Measurements from ENCODE around the gene LHX4. TPM values are rescaled to one million over a fixed set of nuclear protein-coding genes. Genes with fewer than 3 reads are reported as not detected.

LHX4 gene
- total and polyA plus RNA-seq, 2 of the 8 experiments (the other 6 are each of a cell fraction or from before 2014, with no cell fraction given), result 0.85 to 4.9 TPM

GRCh38 chr1:180195401-180195800, 34.7 kb upstream of the LHX4 start:
- H2BK20ac ChIP-seq (ENCODE audit: low read length), result no peak overlapping the region
- no peak overlapping the region for H3K14ac ChIP-seq (ENCODE audit: insufficient read length)
- no peak overlapping the region for H3K27ac ChIP-seq (ENCODE audit: low read depth, low read length)
- no peak overlapping the region for H4K8ac ChIP-seq (ENCODE audit: extremely low read depth, insufficient read depth, low read length)
- H3K79me2 ChIP-seq (ENCODE audit: control insufficient read depth in 1 of 2, insufficient read depth in 2 of 2, low read length in 2 of 2), result no peaks in the 10 kb centered on the region
- DNase-seq (ENCODE audit: low read depth in 1 of 2, low spot score in 2 of 2) (no peak), FAIRE-seq (no peak)
- H2AK5ac ChIP-seq (ENCODE audit: low read depth, low read length), result no peak overlapping the region
- no peak overlapping the region for H2AFZ ChIP-seq (ENCODE audit: low read length)
- TF ChIP-seq HDAC2 (IDR thresholded peaks at IDR 0.05; ENCODE audit: borderline replicate concordance in 1 of 2, low read depth in 2 of 2, low read length in 2 of 2), result no peak
- TF ChIP-seq BRCA1 (IDR thresholded peaks at IDR 0.05; ENCODE audit: low read depth, low read length), result no peak
- TF ChIP-seq ATF3 (IDR thresholded peaks at IDR 0.05; ENCODE audit: insufficient read depth, low read depth, low read length), result no peak
- no peak for TF ChIP-seq SP2 (IDR thresholded peaks at IDR 0.05; ENCODE audit: low read length)
- TF ChIP-seq CHD1 (IDR thresholded peaks at IDR 0.05; ENCODE audit: low read depth, low read length), result no peak
- TF ChIP-seq KDM4A (IDR thresholded peaks at IDR 0.05; ENCODE audit: low read depth, low read length, severe bottlenecking), result no peak
- TF ChIP-seq EGR1 (IDR thresholded peaks at IDR 0.05; ENCODE audit: borderline replicate concordance, low read depth, low read length), result no peak
- TF ChIP-seq BCL11A (IDR thresholded peaks at IDR 0.05; ENCODE audit: low read depth in 2 of 2, low read length in 2 of 2), result no peak
- no peak overlapping the region for H3K4me3 ChIP-seq (ENCODE audit: extremely low read depth in 1 of 4, insufficient read depth in 2 of 4, low read depth in 3 of 4, low read length in 4 of 4)
- H3K4ac ChIP-seq (replicated peaks; ENCODE audit: insufficient read length, low read depth, low read length), result no peak overlapping the region
- H3K4me2 ChIP-seq (ENCODE audit: insufficient read depth in 1 of 2, low read depth in 2 of 2, low read length in 2 of 2), result no peak overlapping the region
- no peaks in the 10 kb centered on the region for H3K23me2 ChIP-seq (ENCODE audit: low read depth, low read length)
- H4K5ac ChIP-seq (ENCODE audit: insufficient read length, low read depth, low read length), result no peak overlapping the region
- 89% methylated on average over 3 of the region's 3 CpGs; no CpG with 5 or more reads in 1 of the 2 experiments for WGBS, 2 experiments (ENCODE audit: extremely low coverage in 1 of 2, insufficient coverage in 1 of 2, insufficient read length in 1 of 2, insufficient replicate concordance in 2 of 2, low coverage in 1 of 2, low lambda C conversion rate in 2 of 2, missing lambda C conversion rate in 1 of 2)
- H2BK5ac ChIP-seq (ENCODE audit: low read depth, low read length), result no peak overlapping the region
- peaks cover 0 to 1% (median 0%) of the 10 kb centered on the region in 4 experiments; a peak in 1 of 7 replicates for H3K4me1 ChIP-seq (replicated peaks in 1 of 4; ENCODE audit: control insufficient read depth in 3 of 4, insufficient read depth in 4 of 4, low read length in 3 of 4)
- no peak overlapping the region for H3K23ac ChIP-seq (ENCODE audit: insufficient read length)
- H3K18ac ChIP-seq (ENCODE audit: extremely low read depth, low read length), result no peak overlapping the region
- H2BK15ac ChIP-seq (ENCODE audit: low read length), result no peak overlapping the region
- H3K79me1 ChIP-seq (ENCODE audit: low read depth, low read length), result no peaks in the 10 kb centered on the region; the same call in 1 of the 2 replicates
- ChIA-PET POLR2A (ENCODE audit: partially characterized antibody) (interaction anchor here (1.0 kb wide), 1 partner anchor 27 kb away, joined by 5 read pairs; no protein-coding TSS in a partner anchor), CTCF (ENCODE audit: partially characterized antibody) (interaction anchor here (0.8 to 14.4 kb wide), 10 partner anchors 7 to 381 kb away, joined by 3 to 160 read pairs (median 6); no protein-coding TSS in a partner anchor)
- H3K36me3 ChIP-seq (ENCODE audit: control insufficient read depth in 2 of 4, insufficient read depth in 4 of 4, low read length in 3 of 4), result peaks cover 5 to 9% (median 6%) of the 10 kb centered on the region in 4 experiments; a peak in 5 of 8 replicates
- H3K9ac ChIP-seq (replicated peaks in 1 of 4; ENCODE audit: extremely low read depth in 1 of 4, low read depth in 3 of 4, low read length in 3 of 4), result no peak overlapping the region
- H4K91ac ChIP-seq (replicated peaks; ENCODE audit: insufficient read length, low read length), result no peak overlapping the region
- no peaks in the 10 kb centered on the region for H3K27me3 ChIP-seq (replicated peaks in 1 of 4; ENCODE audit: control insufficient read depth in 3 of 4, extremely low read depth in 1 of 4, insufficient read depth in 3 of 4, low read length in 3 of 4)
- H2BK120ac ChIP-seq (replicated peaks; ENCODE audit: low read depth, low read length), result no peak overlapping the region
- no peak overlapping the region for H2BK12ac ChIP-seq (ENCODE audit: low read depth, low read length)
- H3K56ac ChIP-seq (replicated peaks; ENCODE audit: insufficient read length, low read depth, low read length), result no peak overlapping the region
- H4K20me1 ChIP-seq (replicated peaks in 1 of 2; ENCODE audit: control insufficient read depth in 1 of 2, insufficient read depth in 2 of 2, low read length in 2 of 2), result peaks cover 4 to 8% of the 10 kb centered on the region in 2 experiments
- no peaks in the 10 kb centered on the region for H3K9me3 ChIP-seq (ENCODE audit: insufficient read depth in 2 of 2, low read depth in 1 of 2, low read length in 1 of 2)

Measured in H1 (cell line).